Mucosa of gallbladder (tissue), 1 donor: ENCODE results near the gene MAP3K9. TPM values are rescaled to one million over a fixed set of nuclear protein-coding genes. Genes with fewer than 3 reads are reported as not detected.
A peak's percentile ranks its signal among the peaks of the same experiment; 100 is the strongest.

Source experiments
- DNase-seq: peaks from one replicate; pipeline ENCODE4 v3.0.0-alpha.2; 2020; ENCODE audit warnings: low spot score
- total RNA-seq: library from RNA; stranded (reverse); gene quantifications from one replicate; pipeline ENCODE4 v1.2.1, GENCODE V29; 2021
- donor health status: DM: no; HTN: no; CAD: no.

The MAP3K9 gene
- total RNA-seq, 1 donor from 2014 or later = 9.9 TPM

DNA sequence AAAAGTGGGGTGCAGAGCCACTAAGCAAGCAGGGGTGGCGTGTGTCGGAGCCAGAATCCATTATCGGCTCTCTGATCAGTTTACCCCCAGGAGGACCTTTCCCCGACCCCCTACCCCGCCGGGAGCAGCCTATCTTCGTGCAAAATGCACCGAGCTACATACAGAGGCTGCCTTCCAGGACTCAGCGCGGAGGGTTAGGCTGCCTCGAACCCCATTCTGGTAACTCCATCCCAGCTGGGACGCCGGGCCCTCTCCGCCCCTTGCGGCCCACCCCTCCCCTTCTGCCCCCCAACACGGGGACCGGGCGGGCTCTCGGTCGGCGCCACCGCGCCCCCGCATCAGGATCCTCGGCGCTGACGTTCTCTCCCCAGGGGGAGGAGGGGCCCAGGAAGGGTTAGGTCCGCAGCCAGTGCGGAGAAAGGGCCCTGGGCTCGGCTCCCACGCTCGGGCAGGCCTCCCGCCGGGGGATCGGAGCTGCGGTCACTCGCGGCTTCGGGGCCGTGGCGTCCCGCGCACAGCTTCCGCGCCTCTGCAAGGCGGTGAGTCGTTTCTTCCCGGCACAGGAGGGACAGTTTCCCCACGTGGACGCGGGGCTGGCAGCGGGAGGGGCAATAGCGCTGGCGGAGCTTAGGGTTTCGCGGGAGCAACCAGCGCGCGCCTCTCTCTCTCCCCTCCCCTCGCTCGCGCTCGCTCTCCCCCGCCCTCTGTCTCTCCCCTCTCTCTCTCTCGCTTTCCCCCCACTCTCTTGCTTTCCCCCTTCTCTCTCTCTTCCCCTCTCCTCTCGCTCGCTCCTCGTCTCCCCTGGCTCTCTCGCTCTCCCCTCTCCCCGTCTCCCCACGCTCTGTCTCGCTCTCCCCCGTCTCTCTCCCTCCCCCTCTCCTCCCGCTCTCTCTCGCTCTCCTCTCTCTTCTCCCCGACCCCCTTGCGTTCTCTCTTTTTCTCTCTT is 12.5 kb upstream of the MAP3K9 start:
- DNase-seq = peak; percentile 38

DNA sequence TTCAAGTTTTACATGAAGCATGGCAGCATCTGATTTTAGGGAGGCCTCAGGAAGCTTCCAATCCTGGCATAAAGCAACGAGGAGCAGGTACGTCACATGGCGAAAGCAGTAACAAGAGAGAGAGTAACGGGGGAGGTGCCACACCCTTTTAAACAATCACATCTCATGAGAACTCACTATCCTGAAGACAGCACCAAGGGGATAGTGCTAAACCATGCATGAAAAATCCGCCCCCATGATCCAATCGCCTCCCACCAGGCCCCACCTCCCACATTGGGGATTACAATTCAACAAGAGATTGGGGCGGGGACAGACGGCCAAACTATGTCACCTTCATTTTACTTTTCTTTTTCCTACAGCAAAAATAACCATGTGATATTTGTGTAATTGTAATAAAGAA is 7.2 kb upstream of the MAP3K9 start:
- no peak for DNase-seq

DNA sequence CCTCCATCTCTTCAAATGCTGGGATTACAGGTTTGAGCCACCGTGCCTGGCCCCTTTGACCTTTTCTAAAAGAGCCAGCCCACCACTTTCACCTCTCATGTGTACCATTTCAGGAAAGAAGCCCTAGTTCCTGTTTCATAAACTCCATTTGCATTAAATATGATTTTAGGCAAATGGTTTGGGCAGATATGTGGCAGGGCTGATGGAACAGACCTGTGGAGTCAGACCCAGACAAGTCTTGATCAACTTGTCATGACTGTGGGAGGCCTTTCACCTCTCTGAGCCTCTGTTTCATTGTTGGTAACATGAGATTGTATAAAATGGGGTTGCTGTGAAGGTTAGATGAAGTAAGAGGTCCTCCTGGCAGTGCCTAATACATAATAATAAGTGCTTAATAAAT is 5.2 kb upstream of the MAP3K9 start:
- no peak for DNase-seq

DNA sequence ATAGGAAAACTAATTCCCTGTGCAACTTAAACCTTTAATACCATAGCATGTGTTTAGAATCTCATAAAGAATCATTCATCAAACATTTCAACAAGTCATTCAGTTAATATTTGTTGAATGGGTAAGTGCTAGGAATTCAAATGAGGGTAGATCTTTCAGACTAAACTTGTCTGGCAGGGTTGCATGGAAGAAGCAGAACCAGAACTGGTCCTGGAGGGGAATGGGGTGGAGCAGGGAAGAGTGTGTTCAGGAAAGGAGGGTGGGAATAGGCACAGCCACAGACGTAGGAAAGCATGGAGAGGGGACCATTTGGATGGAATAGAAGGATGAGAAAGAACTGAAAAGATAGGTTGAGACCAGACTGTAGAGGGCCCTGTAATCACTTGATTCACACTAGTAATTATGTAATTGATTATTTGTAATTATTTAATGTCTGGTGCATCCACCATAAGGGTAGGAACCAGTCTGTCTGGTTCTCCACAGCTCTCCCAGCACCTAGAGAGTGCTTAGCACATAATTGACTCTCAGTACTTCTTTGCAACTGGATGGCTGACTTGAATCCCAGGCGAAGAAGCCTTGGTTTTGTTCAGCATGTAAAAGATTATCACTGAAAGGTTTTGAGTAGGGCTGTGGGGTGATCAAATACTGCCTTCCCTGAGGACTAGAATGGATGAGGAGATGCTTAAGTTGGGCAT is 3.0 kb upstream of the MAP3K9 start:
- no peak for DNase-seq

DNA sequence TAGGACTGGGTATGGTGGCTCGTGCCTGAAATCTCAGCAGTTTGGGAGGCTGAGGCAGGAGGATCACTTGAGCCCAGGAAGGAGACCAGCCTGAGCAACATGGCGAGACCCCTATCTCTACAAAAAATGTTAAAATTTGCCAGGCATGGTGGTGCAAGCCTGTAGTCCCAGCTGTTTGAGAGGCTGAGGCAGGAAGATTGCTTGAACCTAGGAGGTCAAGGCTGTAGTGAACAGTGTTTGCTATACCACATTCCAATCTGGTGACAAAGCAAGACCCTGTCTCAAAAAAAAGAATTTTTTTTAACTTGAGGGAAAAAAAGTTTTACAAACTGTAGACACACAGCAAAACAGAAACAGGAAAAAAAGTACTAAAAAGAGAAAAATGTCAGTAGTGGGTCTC is 2.3 kb upstream of the MAP3K9 start:
- no peak for DNase-seq

DNA sequence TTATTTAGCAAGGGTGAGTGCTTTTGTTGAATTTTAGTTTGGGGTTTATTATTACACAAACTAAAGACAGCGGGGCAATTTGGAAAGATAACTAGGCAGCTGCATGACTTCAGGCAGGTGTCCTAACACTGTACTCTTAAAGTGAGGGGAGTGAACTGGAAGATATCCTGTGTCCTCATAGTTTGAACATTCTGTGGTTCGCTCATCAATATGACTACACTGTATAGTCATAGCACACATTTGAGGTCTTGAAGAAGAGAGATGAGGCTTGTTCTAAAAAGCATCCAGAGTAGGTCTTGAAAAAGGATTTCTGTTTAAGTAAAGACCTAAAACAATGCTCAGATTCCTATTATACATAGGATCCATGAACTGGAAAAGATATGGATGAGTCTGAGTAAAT is 1.7 kb upstream of the MAP3K9 start:
- no peak for DNase-seq

DNA sequence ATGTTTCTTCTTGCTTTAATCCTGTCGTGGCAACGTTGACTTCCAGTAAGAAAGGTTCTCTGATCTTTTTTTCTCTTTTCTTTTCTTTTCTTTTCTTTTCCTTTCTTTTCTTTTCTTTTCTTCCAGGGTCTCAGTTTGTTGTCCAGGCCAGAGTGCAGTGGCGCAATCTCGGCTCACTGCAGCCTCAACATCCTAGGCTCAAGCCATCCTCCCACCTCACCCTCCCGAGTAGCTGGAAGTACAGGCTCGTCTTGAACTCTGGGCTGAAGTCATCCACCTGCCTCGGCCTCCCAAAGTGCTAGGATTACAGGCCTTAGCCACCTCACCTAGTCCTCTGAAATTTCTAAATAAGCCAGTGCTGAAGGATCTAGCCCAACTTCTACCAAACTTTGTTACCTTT is 1.3 kb upstream of the MAP3K9 start:
- DNase-seq = no peak

DNA sequence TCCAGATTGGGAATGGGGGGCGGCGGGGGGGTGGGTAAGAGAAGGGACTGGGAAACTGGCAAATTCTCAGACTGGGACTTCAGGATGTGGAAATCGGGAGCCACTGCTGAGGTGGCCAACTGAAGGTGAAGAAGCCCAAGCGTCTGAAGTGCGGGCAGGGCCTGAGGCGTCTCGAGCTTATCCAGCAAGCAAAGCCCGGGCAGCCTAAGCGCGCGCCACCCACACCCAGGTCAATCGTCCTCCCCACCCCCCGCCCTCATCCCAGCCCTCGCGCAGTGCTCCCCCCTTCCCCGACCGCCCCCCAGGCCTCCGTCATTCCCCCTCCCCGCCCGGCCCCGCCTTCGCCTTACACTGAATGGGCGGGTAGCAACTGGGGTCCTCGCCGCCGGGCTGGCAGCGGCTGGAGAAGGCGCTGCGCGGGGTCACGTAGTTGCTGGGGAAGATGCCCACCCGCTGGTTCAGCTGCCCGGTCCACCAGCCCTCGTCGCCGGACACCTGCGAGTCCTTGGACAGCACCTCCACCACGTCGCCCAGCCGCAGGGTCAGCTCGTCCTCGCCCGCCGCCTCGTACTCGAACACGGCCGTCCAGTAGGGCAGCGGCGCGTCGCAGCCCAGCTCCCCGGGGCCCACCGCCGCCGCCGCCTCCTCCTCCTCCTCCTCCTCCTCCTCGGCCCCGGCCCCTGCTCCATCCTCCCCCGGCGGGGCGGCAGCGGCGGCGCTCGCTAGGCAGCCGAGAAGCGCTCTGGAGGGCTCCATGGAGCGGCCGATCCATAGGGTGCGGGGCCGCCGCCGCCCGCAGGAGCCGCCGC is 693 bp downstream of the MAP3K9 start:
- DNase-seq = no peak

DNA sequence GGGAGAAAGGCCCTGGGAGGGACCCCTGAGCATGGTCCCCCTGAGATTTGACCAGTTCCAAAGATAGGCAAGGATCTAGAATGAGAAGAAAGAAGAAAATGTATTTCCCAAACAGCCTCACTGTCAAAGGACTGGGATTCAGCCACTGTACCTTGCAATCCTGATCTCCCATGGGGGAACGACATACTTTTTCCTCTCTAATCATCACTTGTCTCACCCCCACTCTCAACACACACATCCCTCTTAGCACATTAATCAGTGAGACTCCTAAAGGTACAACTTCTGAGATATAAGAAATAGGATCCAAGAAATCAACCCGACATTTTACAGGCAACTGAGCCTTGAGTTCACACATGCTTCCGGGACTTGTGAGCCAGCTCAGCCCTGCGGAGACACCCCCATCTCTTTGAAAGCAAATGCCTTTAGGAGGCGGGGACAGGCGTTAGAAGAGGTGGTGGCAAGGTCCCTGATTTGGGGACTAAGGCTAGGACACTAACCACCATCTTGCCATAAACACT is 1.4 kb downstream of the MAP3K9 start:
- DNase-seq = peak; percentile 17

DNA sequence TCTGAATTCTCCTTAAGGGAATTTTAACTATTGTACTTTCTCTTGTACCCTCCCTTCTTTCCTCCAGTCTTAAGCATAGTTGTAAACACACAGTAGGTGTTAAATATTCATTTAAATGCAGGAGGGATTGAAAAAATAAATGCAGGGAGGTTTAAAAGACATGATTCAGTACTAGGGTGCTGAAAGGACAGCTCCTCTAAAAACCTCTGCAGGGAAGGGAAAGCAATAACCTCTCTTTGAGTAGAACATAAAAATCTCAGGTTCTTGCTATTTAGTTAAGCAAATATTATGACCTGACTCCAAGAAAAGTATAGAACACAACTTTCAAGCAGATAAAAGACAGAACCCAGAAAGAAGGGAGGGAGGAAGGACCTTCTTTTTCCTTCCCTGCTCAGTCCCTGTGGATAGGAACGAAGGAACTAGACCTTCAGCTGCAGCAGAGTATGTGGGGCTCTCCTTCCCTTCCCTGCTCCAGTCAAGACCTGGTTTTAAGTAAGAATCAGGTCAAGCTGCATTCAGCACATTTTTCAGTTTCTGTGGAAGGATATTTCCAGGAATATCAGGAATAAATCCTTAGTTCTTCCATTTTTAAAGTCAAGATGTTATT is 4.7 kb downstream of the MAP3K9 start:
- no peak for DNase-seq

DNA sequence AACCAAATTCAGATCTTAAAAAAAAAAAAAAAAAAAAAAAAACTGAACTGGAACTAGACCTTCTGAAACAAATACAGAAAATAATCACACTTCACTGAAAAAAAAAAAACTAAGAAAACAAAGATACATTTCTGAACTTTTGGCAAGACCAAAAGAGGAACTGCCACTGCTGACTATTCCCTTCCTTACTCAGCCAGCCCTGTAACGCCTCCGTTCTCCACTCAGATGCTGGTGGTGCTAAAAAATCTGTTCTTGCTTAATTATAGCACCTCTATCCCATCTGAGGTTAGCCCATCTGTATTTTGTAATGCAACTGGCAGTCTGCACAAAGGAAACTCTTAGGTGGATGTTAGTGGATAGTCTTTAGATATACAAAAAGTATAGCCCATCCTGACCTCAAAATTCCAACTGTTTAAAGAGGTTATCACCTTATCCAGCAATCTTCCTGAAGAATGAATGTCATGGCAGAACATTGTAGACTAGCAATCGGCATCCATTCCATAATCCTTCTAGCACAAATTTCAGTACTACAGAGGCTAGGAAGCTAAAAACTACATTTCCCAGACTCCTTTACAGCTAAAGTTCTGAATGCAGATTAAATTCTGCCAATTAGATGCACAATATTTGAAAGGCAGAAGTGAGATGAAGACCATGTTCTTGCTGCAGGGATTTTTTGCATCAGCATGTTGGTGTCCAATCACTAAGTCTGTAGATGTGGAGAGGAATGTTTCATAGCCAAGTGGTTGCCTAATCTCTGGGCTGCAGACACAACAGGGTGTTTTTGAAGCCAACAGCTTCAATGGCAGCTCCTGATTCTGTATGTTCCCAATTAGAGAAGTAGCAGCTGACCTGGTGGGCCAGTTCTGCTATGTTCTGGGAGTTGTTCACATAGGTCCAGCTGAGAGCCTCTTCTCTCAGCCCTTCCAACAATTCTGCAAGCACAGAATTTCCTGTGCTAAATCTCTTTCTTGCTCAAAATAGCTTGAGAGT is 5.7 kb downstream of the MAP3K9 start:
- no peak for DNase-seq

DNA sequence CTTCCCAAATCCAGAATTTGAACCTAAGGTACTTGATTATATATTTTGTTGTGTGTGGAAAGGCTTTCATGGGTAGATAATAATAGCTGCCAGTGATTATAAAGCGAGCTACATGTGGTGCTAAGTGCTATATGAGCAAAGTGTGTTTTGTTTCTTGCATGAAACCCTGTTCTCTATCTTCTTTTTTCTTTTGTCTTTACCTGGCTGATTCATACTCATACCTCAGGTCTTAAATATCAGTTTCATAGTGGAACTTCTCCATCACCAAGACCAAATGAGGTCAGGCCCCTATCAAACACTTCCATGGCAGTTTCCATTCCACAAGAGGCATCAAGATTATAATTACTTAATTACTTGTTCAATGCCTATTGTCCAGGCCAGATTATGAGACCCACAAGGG is 6.9 kb downstream of the MAP3K9 start:
- DNase-seq = no peak

DNA sequence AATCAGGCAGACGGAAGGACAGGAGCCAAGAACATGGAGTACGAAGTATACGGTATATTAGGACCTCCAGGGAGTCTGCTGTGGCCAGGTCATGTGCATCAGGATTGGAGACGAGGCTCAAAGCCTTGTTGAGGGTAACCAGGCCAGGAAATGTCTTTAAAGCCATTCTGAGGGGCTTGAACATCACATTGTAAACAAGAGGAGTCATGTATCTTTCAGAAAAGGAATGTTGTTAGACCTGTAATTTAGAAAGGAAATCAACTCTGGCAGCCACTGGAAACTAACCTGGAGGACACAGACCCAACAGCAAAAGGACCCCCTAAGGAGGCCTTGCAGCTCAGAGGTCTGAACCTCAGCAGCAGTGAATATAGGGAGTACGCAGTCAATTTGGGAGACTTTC is 7.5 kb downstream of the MAP3K9 start:
- DNase-seq = no peak

DNA sequence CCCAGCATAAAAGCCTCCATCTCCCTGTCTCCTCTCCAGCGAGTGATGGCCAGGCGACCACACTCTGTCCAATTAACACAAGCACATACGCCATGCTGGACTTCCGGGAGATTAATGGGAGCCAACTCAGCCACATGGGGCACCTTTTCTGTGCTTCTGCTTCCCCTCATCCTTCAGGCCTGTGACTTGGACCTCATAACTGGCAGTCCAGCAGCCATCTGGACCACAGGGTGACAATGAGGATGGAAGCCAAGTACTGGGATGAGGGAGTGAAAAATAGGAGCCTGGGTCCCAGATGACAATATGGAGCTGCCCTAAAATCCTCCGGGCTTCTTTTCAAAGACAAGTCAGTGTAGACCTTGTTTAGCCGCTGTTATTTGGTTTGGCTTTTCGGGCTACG is 12.8 kb downstream of the MAP3K9 start:
- no peak for DNase-seq

DNA sequence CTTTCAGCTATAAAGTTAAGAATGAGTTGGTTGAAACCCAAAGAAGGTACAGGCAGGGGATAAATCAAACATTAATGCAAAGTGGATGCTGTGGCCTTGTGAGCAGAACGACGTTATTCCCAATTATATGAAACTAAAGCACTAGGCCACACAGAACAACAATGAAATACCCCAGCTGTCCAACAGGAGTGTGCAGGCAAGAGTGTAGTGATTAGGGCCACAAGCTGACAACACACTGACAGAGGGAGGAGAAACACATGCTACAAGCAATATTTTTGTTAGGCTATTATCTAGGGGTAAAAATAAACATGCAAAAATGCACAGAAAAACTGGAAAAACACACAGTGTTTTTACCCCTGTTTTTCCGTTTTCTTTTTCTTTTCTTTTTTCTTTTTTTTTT is 15.0 kb downstream of the MAP3K9 start:
- DNase-seq = no peak

DNA sequence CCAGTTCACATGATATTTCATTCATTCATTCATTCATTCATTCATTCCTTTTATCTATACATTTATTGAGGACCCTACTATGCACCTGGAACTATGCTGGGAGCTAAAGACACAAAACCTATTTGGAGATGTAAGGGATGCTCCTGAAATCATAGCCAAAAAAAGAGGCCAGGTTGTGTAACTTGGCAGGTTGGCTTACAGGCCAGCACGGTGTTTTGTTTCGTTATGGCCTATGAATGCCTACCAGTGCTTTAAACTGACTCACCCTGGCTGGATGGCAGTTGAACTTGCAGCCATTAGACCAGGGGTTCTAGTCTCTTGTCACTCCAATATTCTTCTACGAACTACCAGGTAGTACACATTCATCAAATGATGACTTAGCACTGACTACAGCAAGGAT is 15.7 kb downstream of the MAP3K9 start:
- DNase-seq = no peak

DNA sequence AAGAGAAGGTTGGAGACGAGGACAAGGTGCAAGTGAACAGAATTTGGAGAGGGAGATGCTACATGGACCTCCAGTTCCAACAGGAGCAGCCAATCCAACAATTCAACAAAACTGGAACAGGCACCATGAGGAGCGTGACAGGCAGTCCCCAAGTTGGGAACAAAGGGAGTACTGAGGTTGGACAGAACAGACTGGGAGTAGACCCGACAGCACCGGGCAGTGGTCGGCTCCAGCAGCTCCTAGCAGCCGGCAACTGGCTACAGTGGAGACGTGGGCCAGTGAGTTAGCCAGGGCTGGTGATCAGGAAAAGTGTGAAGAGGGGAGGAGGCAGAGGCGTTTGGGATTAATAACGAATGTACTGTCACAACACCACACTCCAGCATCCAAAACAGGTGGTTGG is 16.4 kb downstream of the MAP3K9 start:
- no peak for DNase-seq

DNA sequence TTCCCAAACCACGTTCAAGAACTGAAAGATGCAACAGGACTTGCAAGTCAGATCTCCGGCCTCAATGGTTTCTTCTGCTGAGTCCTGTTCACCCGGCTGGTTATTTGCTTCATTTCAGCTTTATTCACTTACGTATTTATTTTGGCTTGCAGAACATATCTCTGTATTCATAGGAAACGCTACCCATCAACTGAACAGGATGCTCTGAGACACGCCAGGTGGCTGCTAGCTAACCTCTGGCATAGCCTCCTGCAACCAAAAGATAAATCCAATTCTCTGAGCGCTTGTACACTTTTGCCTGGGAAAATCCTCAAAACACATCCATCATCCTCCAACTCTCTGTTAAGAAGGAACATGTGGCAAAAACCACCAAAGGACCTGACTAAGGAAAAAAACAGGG is 17.3 kb downstream of the MAP3K9 start:
- no peak for DNase-seq

DNA sequence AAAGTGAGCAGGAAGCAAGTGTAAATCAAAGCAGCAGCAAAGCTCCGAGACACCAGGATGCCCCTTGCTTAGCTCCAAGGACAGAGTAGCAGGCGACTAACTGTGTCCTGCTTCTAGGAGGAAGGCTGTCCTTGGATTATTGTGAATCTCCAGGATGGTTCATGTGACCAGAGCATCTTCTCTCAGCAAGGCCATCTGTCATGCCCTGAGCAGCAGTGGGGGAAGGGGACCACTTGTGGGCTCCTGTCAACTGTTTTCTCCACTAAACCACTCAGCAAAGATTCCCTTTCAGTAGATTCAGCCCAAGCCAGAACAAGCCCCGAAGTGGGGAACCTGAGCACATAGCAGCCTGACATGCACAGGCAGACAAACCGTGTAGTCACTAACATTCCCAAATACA is 19.4 kb downstream of the MAP3K9 start:
- no peak for DNase-seq

DNA sequence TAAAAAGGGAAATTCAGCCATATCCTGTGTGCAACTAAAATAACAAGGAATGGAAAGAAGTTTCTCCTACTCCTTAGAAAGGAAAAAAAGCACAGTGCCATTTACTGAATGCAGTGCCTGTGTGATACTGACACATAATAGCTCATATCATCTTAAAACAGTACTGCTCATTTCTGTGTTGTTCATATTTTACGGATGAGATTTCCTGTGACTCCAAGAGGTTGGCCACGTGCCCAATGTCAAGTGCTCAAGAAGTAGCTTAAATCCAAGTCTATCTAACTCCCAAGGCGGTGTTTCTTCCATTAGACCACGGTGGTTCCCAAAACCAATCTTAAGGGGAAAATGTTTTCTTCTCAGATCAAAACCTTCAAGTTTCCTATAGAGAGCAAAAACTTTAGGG is 20.0 kb downstream of the MAP3K9 start:
- DNase-seq = no peak

DNA sequence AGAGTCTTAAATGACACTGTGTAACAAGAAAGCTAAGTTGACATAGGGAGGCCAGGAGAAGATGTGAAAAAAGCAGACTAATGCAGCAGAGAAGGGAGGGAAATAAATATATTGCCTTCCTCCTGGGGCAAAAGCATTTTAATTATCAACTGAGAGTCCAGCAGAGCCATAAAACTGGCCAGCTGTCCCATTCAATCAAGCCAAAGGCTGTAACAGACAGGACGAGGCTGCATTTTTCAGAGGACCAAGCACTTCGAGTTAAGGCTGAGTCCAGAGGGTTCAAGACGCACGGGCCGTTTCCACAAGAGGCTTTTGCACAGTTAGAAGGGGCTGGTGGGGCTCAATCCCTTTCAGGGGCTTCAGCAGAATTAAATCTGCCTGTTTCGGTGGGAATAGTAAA is 20.4 kb downstream of the MAP3K9 start:
- DNase-seq = no peak
